HG02588 (cell line): ENCODE data around the gene SIGLEC11.
"Not testable (repeated sequence)": the region's sequence is repeated elsewhere in the genome, so short reads cannot be mapped to it uniquely, and the experiment has no call there.

Experiments used
- ATAC-seq: cut with Tn5 transposase; IDR thresholded peaks from one replicate; pipeline ENCODE4 v1.9.1; 2021; ENCODE audit warnings: mild to moderate bottlenecking, moderate library complexity; ENCODE audit not compliant: unreplicated experiment

The SIGLEC11 gene, protein sequence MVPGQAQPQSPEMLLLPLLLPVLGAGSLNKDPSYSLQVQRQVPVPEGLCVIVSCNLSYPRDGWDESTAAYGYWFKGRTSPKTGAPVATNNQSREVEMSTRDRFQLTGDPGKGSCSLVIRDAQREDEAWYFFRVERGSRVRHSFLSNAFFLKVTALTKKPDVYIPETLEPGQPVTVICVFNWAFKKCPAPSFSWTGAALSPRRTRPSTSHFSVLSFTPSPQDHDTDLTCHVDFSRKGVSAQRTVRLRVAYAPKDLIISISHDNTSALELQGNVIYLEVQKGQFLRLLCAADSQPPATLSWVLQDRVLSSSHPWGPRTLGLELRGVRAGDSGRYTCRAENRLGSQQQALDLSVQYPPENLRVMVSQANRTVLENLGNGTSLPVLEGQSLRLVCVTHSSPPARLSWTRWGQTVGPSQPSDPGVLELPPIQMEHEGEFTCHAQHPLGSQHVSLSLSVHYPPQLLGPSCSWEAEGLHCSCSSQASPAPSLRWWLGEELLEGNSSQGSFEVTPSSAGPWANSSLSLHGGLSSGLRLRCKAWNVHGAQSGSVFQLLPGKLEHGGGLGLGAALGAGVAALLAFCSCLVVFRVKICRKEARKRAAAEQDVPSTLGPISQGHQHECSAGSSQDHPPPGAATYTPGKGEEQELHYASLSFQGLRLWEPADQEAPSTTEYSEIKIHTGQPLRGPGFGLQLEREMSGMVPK

DNA sequence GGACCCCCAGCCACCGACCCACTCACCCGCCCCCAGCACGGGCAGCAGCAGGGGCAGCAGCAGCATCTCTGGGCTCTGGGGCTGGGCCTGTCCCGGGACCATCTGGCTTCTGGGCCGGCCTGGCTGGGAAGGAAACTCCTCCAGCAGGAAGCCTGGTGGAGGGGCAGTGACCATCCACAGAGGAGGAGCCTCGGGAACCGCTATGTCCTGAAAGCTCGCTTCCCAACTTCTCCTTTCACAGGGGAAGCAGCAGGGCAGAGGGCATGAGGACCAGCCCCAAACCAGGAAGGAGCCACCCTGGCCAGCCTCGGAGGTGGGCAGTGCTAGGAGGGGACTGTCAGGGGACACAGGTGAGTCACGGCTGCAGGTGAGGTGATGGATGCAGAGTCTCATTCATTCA, at the start of gene SIGLEC11:
TSS of gene SIGLEC11 (minus strand) at position 193 of the 400 bp plus-strand sequence. CDS start at position 102, 91 bp downstream.
- ATAC-seq: not testable (repeated sequence)

DNA sequence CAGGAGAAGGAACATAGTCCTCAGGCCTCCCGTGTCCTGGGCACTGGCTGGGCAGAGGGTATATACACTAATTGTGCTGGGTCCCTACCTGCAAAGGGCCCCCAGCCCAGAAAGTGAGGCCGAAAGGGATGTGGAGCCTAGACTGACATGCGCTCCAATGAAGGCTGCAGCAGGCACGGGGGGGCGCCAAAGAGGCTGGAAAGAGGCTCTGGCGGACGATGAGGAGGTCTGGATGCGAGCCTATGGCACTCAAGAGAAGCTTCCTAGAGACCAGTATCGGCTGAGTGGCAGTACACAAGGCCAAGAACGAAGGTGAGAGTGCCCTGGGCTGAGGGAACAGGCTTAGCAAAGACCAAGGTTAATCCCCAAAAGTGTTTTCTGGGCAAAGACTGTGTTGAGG, 47.6 kb upstream of the SIGLEC11 start:
- no peak for ATAC-seq

DNA sequence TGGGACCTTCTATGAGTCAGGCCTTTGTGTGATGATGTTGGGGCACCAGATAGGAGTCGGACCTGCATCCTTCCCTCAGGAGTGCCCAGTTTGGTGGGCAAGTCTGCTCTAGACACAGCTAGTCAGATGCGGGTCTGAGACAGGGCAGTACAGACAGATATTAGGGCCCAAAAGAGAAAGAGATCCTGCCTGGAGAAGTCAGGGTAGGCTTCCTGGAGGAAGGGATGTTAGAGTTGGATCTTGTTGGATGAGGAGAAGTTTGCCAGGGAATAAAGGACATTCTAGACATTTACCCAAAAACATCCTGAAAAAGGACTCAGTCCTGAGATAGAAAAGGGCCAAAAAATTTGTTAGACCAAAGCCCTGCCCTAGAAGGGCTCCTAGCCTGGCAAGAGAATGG, 47.0 kb upstream of the SIGLEC11 start:
- ATAC-seq: no peak

DNA sequence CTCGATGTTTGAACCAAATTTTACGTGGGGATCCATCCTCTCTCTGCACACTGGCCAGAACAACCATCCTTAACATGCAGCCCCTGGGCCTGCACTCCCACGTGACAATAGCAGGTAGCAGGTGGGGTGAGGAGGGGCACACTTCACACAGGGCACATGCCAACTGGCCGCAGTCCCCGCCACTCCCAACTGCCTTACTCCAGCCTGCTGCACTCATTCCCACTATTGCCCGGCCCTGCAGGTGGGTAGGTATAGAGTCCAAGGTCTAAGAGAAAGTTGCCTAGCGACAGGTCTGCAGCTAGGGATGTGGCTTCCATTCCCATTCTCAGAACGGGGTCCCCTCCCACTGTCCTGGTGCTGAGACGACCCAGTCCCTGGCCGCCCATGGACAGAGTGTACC, 46.2 kb upstream of the SIGLEC11 start:
- no peak for ATAC-seq

DNA sequence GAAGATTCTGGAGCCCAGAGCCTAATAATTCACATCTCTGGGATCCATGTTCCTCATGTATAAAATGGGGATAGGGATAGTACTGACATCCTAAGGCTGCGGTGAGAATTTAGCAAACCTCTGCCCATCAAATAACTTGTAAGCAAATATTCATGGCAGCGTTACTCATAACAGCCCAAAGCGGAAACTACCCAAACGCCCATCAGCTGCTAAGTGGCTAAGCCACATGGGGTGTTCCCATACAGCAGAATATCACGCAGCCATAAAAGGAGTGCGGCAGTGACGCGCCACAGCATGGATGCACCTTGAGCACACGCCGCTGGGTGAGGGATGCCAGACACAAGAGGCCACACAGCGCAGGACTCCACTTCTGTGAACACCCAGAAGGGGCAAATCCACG, 44.5 kb upstream of the SIGLEC11 start:
- no peak for ATAC-seq

DNA sequence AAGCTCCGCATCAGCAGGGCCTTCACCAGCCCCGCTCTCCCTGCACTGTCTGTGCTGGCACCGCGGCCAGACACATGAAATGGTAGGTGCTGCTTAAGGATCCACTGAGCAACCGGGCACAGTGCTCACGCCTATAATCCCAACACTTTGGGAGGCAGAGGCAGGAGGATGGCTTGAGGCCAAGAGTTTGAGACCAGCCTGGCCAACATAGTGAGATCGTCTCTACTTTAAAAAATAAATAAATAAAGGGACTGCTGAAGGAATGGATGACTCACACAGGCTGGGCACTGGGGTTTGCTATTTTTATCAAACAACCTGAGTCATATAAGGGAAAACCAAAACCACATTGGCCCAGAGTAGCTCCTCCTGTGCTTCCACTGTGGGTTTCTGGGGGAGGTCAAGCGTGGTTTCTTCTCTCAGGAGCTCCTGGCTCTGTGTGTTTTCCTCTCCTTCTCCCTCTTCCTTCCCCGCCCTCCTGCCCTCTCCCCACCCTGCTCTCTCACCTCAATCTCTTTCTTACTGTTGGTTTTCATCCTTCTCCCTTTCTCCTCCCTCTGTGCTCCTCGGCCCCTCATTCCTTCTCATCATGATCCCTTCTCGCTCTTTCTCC, 42.9 kb upstream of the SIGLEC11 start:
- no peak for ATAC-seq

DNA sequence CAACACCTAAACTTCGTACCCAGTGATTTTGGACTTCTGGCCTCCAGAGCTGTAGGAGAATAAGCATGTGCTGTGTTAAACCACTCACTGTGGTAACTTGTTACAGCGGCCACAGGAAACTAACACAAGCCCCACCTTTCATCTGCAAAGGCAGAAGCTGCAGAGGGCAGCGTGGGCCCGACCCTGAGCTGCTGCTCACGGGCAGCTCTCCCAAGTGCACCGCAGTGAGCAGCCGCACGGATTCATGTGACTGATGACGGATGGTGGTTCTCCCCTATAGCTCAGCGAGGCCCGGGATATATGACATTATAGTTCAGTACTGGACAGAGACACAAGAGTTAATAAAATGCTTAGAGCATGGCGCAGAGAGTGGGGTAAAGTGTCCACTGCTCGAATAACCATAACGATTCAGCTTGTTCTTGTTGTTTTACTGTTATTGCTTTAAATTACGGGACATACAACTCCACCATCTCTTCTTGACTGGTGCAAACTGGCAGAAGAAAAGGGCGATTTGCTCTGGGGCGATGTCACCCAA, 42.3 kb upstream of the SIGLEC11 start:
- ATAC-seq: no peak

DNA sequence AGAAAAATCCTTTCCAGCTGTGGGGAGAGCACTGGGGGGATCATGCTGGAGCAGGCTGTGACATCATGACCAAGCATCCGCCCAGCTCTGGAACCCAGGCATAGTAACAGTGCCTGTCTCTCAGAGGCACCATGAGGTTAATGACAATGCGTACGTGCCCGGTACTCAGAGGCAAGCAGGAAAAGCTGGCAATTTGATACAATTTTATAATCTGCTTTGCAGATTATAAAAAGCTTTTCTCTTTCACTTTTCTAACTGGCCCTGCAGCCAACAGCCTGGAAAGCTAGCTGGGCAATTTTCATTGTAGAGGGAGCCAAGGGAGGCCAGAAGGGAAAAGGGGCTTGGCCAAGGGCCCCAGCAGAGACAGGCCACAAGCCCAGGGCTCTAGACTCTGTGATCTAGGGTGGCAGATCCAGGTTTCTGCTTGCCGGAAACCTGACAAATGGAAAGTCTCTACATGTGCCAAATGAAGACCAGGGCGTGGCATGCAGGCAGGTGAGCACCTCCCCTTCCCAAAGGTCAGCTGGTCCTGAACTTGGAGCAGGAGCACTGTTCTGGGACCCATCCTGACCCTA, 41.5 kb upstream of the SIGLEC11 start:
- no peak for ATAC-seq

DNA sequence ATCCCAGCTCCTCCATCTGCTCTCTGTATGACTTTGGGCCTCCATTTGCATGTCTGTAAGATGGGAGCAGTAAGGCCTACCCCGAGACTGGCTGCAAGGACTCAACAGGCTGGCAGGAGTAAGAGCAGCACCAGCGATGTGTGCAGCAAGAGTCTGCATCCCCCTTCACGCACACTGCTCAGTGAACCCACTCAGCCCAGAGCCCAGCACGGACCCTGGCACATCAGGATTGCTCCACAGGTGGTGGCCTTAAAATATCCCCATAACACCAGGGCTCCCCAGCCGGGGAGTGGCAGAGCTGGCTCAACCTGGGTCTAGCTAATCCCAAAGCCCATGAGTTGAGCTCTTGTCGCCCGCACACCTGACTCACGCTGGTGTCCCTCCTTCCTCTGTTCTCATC, 40.8 kb upstream of the SIGLEC11 start:
- ATAC-seq: no peak

DNA sequence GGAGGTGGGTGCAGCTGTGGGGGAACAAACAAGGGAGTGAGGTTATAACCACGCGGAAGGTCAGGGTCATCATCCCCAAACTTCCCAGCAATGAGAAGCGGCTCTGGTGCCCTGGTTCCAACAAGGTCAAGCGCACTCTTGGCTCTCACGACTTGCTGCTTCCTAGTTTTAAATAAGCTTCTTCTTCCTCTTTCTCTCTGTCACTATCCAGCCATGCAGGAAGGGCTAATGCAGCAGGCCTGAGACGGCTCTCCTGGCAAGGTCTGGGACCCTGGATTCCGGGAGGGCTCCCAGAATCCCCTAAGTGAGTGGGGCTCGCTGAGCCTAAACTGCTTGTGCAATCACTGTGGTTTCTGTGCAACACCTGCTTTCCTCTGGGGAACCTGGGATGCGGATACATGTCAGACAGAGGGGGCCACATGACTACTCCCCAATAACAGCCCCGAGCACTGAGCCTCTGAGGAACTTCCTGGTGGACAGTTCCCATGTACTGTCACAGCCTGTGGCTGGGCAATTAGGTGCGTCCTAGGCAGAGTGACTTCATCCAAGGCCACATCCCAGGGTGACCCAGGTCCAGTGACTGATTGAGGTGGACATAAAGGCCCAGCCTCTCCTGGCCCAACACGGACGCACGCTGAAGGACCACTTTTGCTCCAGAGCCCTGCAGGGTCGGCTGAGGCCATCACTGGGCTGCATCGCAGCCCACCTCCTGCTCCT, 40.0 kb upstream of the SIGLEC11 start:
- no peak for ATAC-seq

DNA sequence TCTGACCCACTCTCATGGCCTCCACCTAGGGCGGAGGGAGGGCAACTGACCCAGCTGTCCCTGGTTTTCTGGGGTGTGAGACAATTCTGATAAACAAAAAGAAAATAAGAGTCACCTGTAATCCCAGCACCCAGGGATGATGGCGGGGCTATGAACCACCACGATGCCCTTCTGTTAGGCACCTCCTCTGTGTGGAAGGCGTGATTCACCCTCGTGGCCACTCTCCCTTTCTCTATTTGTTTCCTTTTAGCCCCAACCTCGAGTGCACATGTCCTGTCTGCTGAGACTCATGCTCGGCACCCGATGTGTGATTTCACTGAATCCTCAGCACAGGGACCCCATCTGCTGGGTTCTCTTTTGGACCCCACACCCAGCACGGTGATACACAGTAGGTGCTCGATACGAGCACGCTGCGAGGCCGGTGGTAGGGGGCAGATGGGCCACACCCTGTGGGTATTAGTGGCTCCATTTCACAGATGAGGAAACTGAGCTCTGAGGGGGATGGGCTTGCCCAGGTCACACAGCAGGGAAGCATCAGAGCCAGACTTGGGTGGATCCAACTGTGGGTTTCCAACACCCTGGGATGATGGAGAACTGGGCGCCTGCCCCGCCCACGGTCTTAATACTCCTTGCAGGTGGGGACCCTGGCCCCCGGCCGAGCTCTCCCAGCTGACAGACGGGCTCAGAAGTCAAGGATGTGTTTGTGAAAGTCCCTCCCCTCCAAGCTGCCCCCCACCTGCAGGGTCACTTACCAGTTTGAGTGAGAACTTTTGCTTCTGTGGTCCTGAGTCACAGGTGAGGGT, 39.3 kb upstream of the SIGLEC11 start:
- no peak for ATAC-seq

DNA sequence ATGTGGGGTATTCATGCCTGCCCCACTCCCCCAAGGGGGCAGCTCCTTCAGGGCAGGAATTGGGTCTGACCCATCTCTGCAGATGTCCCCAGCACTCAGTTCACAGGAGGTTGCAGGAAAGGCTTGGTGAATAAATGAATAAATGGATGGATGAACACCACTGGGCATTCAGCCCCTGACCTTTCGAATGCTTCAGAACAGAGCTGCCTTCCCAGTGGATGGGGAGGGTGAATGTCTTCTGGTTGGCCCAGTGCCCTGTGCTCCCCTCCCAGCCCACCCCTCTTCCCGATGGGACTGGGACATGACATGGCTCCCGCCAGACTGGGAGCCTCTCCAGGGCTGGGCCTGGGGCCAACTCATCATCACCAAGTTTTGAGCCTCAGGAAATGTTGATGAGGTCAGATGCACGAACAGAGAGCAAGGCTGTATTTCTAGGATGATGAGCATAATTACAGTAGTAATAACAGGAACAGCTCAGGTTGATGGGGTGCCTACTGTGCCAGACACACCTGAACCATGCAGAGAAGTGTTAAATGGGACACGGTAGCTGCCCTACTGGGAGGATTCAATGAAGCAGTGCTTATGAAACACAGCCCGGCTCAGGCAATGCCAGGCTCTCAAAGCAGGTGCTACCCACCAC, 38.5 kb upstream of the SIGLEC11 start:
- ATAC-seq: no peak

DNA sequence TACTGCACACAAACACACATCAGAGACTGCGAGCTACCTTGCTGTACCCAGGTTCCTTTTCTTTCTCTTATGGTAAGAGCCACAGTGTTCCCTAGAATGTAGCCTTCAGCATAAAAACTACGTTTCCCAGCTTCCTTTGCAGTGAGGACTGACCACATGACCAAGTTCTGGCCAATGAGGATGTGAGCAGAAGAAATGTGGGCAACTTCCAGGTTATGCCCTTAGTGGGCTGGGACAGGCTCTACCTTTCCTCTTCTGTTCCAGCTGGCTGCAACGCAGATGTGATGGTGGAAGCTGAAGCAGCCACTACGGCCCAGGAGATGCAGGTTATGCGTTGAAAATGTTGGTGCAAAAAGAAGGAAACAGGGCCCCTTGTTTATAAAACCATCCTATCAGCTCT, 36.7 kb upstream of the SIGLEC11 start:
- no peak for ATAC-seq

DNA sequence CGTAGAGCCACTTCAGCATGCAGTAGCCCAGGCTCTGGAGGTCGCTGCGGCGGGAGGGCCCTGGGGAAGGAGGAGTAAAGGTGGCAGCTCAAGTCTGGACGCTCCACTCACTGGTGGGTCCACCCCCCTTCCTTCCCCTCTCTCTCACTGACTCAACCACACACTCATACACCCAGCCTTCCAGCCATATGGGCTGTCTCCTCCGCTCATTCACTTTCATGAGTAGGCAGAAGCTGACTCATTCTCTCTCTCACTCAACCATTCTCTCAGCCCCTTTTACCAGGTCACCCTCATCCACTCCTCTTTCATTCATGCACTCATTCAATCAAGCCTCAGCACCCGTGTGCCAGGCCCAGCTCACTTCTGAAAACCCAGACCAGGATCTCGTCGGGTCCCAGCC, 27.5 kb upstream of the SIGLEC11 start:
- ATAC-seq: no peak

DNA sequence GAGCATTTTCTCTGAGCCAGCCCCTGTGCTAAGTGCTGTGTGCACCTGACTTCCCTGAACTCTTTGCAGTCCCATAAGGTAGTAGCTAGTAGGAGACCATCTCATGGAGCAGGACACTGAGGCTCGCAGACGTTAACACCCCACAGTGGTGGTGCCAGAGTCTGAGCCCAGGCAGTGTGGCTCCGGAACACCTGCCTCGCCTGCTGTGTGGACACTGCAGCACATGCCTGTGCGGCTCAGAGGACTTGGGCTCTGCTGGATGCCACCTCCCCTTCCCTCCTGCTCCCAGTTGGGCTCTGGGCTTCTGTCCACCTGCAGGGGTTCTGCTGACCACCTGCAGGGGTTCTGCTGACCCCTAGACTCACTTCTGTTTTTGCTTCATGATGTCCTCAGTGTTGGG, 27.0 kb upstream of the SIGLEC11 start:
- no peak for ATAC-seq

DNA sequence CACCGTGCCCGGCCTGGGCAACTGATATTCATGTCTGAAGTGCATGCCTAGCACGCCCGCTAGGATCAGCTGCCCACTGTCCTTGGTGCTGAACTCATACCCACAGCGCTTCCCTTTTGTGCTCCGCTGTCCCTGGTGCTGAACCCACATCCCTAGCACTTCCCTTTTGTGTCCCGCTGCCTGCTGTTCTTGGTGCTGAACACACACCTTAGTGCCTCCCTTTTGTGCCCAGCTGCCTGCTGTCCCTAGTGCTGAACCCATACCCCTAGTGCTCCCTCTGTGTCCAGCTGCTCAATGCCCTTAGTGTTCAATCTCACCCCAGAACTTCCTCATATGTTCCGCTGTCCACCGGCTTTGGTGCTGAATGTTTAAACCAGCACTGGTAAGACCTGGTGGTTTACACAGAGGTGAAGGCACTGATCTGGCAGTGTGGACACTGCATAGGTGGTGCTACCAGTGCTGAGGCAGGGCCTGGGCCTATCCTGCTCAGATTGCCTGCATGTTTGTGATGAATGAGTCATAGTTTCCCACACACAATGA, 26.3 kb upstream of the SIGLEC11 start:
- no peak for ATAC-seq

DNA sequence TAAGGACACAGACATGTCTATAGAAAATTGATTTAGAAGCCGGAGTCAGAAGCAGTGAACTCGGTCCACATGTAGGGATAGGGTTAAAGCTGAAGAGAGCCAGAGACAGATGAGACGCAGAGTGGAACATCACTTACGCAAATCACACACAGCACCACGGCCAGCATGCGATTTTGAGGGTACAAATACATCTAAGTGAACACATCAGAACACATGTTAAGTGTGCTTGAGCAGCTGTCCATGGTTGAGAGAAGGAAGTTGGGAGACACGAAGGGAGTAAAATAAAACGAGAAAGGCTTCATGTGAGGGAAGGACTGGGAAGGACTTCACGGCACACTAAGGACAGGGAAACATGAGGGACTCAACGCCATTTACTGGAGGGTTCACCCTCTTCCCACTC, 25.4 kb upstream of the SIGLEC11 start:
- no peak for ATAC-seq

DNA sequence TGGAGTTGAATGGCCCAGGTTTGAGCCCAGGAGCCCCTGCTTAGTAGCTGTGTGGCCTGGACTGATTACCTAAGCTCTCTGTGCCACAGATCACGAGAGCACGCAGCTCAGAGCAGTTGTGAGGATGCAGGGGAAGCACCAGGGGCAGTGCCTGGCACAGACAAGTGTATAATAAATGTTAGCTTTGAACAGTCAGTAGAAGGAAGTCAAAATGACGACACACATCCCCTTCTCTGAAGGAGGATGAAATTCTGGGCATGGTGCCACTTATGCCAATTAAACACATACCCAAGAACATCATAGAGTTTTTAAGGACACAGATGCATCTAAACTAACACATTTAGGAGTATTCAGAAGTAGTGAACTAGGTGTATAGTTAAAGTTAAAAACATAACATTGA, 24.9 kb upstream of the SIGLEC11 start:
- ATAC-seq: no peak

DNA sequence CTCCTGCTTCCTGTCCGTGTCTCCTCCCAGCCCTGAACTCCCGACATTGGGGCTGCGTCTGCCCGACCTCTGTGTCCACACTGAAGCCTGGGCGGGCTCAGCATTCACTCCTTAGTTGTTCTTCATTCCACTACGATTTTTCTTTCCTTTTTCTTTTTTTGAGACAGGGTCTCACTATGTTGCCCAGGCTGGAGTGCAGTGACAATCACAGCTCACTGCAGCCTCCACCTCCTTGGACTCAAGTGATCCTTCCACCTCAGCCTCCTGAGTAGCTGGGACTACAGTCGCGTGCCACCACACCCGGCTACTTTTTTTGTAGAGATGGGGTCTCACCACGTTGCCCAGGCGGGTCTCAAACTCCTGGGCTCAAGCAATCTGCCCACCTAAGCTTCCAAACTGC, 23.5 kb upstream of the SIGLEC11 start:
- no peak for ATAC-seq
